SK-N-SH (cell line): ENCODE measurements around the gene ANO4. TPM values are rescaled to one million over a fixed set of nuclear protein-coding genes. Genes with fewer than 3 reads are reported as not detected.

Experiments
- CTCF ChIA-PET: fragments of 300-600, 350-600 bp; formaldehyde crosslinking; extraction: SDS; loops from one replicate; lab custom pipeline; 2021; lab: Yijun Ruan, JAX
- POLR2A ChIA-PET: fragments of 350-600 bp; sonication (Branson Sonifier 250); formaldehyde crosslinking; extraction: SDS; loops from one replicate; lab custom pipeline; 2020; ENCODE audit warnings: antibody characterized with exemption, inconsistent platforms; lab: Yijun Ruan, JAX
- DNase-seq: peaks from one replicate; pipeline ENCODE4 v3.0.0; 2012
- H2AFZ ChIP-seq: fragments of 200-600 bp; sonication (generic); 2 replicates; pipeline ENCODE4 v1.8.1; 2016; ENCODE audit warnings: antibody characterized with exemption, mild to moderate bottlenecking, low read depth
- H3F3A ChIP-seq: fragments of 200-600 bp; sonication (generic); replicated peaks from 2 replicates; pipeline ENCODE3; 2016; ENCODE audit warnings: antibody characterized with exemption, mild to moderate bottlenecking; ENCODE audit not compliant: insufficient read depth
- H3K27ac ChIP-seq, 2 experiments: fragments of 200-500 bp in 1 of 2; fragments of 200-600 bp in 1 of 2; sonication (Bioruptor generic) in 1 of 2; sonication (generic), shearing (Covaris generic) in 1 of 2; 2 replicates each; pipeline versions ENCODE4 v1.5.1 to v1.6.1; 2014 to 2016; ENCODE audit warnings: low read depth in 2 of 2, inconsistent platforms in 1 of 2, low read length in 1 of 2, mild to moderate bottlenecking in 1 of 2, mixed read lengths in 1 of 2
- H3K27me3 ChIP-seq: fragments of 200-600 bp; sonication (generic), shearing (Covaris generic); 2 replicates; pipeline ENCODE4 v1.6.1; 2016; ENCODE audit warnings: mixed run types; ENCODE audit not compliant: insufficient read depth
- H3K36me3 ChIP-seq, 2 experiments: fragments of 200-500 bp in 1 of 2; fragments of 200-600 bp in 1 of 2; sonication (Bioruptor generic) in 1 of 2; sonication (generic) in 1 of 2; replicated peaks in 1 of 2; 2 replicates each; pipeline versions ENCODE3 to v1.5.1; 2014 to 2016; ENCODE audit warnings: low read length in 1 of 2, mild to moderate bottlenecking in 1 of 2; ENCODE audit not compliant: insufficient read depth in 2 of 2, control insufficient read depth in 1 of 2
- H3K4me1 ChIP-seq, 2 experiments: fragments of 200-500 bp in 1 of 2; fragments of 200-600 bp in 1 of 2; sonication (Bioruptor generic) in 1 of 2; sonication (generic), shearing (Covaris generic) in 1 of 2; 2 replicates each; pipeline versions ENCODE4 v1.5.1 to v1.6.1; 2014 to 2016; ENCODE audit warnings: low read depth in 1 of 2, low read length in 1 of 2, mixed run types in 1 of 2; ENCODE audit not compliant: insufficient read depth in 2 of 2, control insufficient read depth in 1 of 2
- H3K4me2 ChIP-seq: fragments of 200-600 bp; sonication (generic), shearing (Covaris generic); 2 replicates; pipeline ENCODE4 v1.6.1; 2017; ENCODE audit warnings: mixed run types
- H3K4me3 ChIP-seq, 2 experiments: fragments of 200-500 bp in 1 of 2; fragments of 200-600 bp in 1 of 2; sonication (Bioruptor generic) in 1 of 2; sonication (generic), shearing (Covaris generic) in 1 of 2; 2 replicates each; pipeline versions ENCODE4 v1.5.1 to v1.8.1; 2014 to 2016; ENCODE audit warnings: low read depth in 2 of 2, inconsistent platforms in 1 of 2, low read length in 1 of 2, mild to moderate bottlenecking in 1 of 2, mixed read lengths in 1 of 2, moderate library complexity in 1 of 2
- H3K79me2 ChIP-seq: fragments of 200-600 bp; sonication (generic); 2 replicates; pipeline ENCODE4 v1.8.1; 2017; ENCODE audit warnings: mild to moderate bottlenecking; ENCODE audit not compliant: insufficient read depth
- H3K9ac ChIP-seq: fragments of 200-600 bp; sonication (generic); 2 replicates; pipeline ENCODE4 v1.6.1; 2017; ENCODE audit warnings: mixed run types
- H3K9me2 ChIP-seq: fragments of 200-600 bp; sonication (generic); 2 replicates; pipeline ENCODE4 v1.6.1; 2017; ENCODE audit warnings: mixed run types
- H3K9me3 ChIP-seq: fragments of 200-600 bp; sonication (generic); 2 replicates; pipeline ENCODE4 v1.6.1; 2017; ENCODE audit warnings: mixed run types, mild to moderate bottlenecking, moderate library complexity
- H4K20me1 ChIP-seq: fragments of 200-600 bp; sonication (generic); 2 replicates; pipeline ENCODE4 v1.6.1; 2017; ENCODE audit warnings: mild to moderate bottlenecking, mixed run types; ENCODE audit not compliant: insufficient read depth
- CHD2 ChIP-seq: fragments of 150-350 bp; IDR thresholded peaks from 2 replicates; pipeline ENCODE4 v1.6.1; 2018; ENCODE audit warnings: low read length; ENCODE audit not compliant: partially characterized antibody
- EP300 ChIP-seq, 2 experiments: IDR thresholded peaks; 2 replicates each; pipeline versions ENCODE4 v1.4.0 to v1.6.1; 2012; ENCODE audit warnings: borderline replicate concordance in 1 of 2, low read depth in 1 of 2, low read length in 1 of 2
- FOXJ3 ChIP-seq: sonication (generic); formaldehyde crosslinking; IDR thresholded peaks from 2 replicates; pipeline ENCODE4 v1.5.1; 2020; ENCODE audit warnings: mild to moderate bottlenecking, missing genetic modification reagents
- FOXM1 ChIP-seq: IDR thresholded peaks from 2 replicates; pipeline ENCODE4 v1.4.0; 2012; ENCODE audit warnings: low read depth, mild to moderate bottlenecking
- JUND ChIP-seq: IDR thresholded peaks from 2 replicates; pipeline ENCODE4 v1.4.0; 2012
- NRF1 ChIP-seq: IDR thresholded peaks from 2 replicates; pipeline ENCODE4 v1.6.1; 2012; ENCODE audit warnings: low read depth, mild to moderate bottlenecking, low read length
- POLR2AphosphoS5 ChIP-seq: IDR thresholded peaks from 2 replicates; pipeline ENCODE4 v1.6.1; 2012; ENCODE audit warnings: low read depth, low read length
- RAD21 ChIP-seq: IDR thresholded peaks from 2 replicates; pipeline ENCODE4 v1.6.1; 2012; ENCODE audit warnings: mild to moderate bottlenecking, low read length
- RCOR1 ChIP-seq: fragments of 150-350 bp; IDR thresholded peaks from 2 replicates; pipeline ENCODE4 v1.6.1; 2017; ENCODE audit warnings: antibody characterized with exemption, low read length
- RFX5 ChIP-seq: IDR thresholded peaks from 2 replicates; pipeline ENCODE4 v1.6.1; 2012; ENCODE audit warnings: mild to moderate bottlenecking, improper control_type of control experiment, low read length
- SMC3 ChIP-seq: IDR thresholded peaks from 2 replicates; pipeline ENCODE4 v1.6.1; 2012; ENCODE audit warnings: low read depth, low read length, improper control_type of control experiment
- TCF12 ChIP-seq: IDR thresholded peaks from 2 replicates; pipeline ENCODE4 v1.4.0; 2012
- TEAD4 ChIP-seq: IDR thresholded peaks from 2 replicates; pipeline ENCODE4 v1.4.0; 2012; ENCODE audit warnings: mild to moderate bottlenecking, borderline replicate concordance; ENCODE audit not compliant: insufficient read depth
- YY1 ChIP-seq: IDR thresholded peaks from 2 replicates; pipeline ENCODE4 v1.4.0; 2012; ENCODE audit warnings: low read depth, mild to moderate bottlenecking
- WGBS: methylation state at CpG from one replicate; pipeline ENCODE4 v1.1.6; 2017; ENCODE audit warnings: low lambda C conversion rate; 5-methylcytosine and 5-hydroxymethylcytosine counted together
- polyA plus RNA-seq, 3 experiments: library from polyadenylated mRNA; depleted of rRNA; stranded (reverse); fragments of >200 nt; gene quantifications; 2 replicates each; pipeline ENCODE4 v1.2.3, GENCODE V29; 2012
- TF ChIP-seq, protein P1 (sequence below): IDR thresholded peaks from 2 replicates; pipeline ENCODE4 v1.6.1; 2012; ENCODE audit warnings: mild to moderate bottlenecking, low read depth, low read length, moderate library complexity
- TF ChIP-seq, protein P2 (sequence below): IDR thresholded peaks from 2 replicates; pipeline ENCODE4 v1.4.0; 2012; ENCODE audit warnings: low read depth, borderline replicate concordance
- TF ChIP-seq, protein P3 (sequence below): fragments of 150-350 bp; IDR thresholded peaks from 2 replicates; pipeline ENCODE4 v1.6.1; 2016; ENCODE audit warnings: mild to moderate bottlenecking, low read depth, low read length
- TF ChIP-seq, protein P4 (sequence below): fragments of 150-350 bp; IDR thresholded peaks from 2 replicates; pipeline ENCODE4 v1.6.1; 2017; ENCODE audit warnings: antibody characterized with exemption, low read length, low read depth, borderline replicate concordance
- TF ChIP-seq, protein P5 (sequence below): IDR thresholded peaks from 2 replicates; pipeline ENCODE4 v1.4.0; 2012; ENCODE audit warnings: low read depth

ANO4 gene
- polyA plus RNA-seq, 1 of the 3 experiments (the other 2 are of a cell fraction), result 9.4 TPM

DNA sequence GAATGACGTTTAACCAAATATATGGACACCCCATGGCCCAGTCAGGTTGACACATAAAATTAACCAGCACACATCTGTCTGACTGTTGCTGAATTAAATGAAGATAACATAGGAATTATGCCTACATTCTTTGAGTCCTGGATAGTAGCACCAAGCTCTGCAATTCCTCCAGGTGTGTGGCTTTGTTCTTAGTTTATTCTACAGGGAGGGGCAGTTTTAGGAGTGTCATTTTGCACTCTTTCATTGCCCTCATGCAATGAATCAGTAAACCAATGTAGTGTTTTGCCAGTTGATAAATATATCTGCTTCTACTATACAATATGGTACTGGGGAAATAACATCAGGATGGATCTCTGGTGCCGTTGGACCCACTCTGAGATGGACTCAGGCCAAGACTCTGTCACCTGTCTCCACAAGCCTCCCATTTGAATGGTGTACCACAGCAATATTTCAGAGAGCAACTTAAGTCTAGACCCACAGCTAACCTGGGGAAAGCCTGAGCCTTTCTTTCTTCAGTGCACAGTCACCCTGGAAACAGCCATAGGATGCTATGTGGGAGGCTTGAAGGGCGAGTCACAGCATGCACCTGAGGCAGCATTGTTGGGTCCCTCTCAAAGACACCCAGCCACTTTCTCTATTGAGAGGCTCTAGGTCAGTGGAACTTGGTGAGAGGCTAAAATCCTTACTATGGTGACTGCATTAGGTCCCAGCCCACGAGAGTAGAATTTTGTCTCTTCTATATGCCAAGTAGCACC is 73.2 kb downstream of the ANO4 start:
- Histone ChIP-seq H3K9ac (no peak overlapping the region), H2AFZ (no peak overlapping the region), H3F3A (no peaks in the 10 kb centered on the region), H3K79me2 (no peaks in the 10 kb centered on the region; the same call in 1 of the 2 replicates), H3K4me1 (no peaks in the 10 kb centered on the region), H3K9me3 (no peaks in the 10 kb centered on the region), H3K36me3 (no peaks in the 10 kb centered on the region), H3K9me2 (no peaks in the 10 kb centered on the region), H3K4me2 (no peak overlapping the region), H3K27ac (no peak overlapping the region), H3K27me3 (no peaks in the 10 kb centered on the region)
- ChIA-PET POLR2A (no interaction called here), CTCF (no interaction called here)
- 20% methylated on average over 4 of the region's 4 CpGs for WGBS
- no peak for DNase-seq
- TF ChIP-seq, protein P1, sequence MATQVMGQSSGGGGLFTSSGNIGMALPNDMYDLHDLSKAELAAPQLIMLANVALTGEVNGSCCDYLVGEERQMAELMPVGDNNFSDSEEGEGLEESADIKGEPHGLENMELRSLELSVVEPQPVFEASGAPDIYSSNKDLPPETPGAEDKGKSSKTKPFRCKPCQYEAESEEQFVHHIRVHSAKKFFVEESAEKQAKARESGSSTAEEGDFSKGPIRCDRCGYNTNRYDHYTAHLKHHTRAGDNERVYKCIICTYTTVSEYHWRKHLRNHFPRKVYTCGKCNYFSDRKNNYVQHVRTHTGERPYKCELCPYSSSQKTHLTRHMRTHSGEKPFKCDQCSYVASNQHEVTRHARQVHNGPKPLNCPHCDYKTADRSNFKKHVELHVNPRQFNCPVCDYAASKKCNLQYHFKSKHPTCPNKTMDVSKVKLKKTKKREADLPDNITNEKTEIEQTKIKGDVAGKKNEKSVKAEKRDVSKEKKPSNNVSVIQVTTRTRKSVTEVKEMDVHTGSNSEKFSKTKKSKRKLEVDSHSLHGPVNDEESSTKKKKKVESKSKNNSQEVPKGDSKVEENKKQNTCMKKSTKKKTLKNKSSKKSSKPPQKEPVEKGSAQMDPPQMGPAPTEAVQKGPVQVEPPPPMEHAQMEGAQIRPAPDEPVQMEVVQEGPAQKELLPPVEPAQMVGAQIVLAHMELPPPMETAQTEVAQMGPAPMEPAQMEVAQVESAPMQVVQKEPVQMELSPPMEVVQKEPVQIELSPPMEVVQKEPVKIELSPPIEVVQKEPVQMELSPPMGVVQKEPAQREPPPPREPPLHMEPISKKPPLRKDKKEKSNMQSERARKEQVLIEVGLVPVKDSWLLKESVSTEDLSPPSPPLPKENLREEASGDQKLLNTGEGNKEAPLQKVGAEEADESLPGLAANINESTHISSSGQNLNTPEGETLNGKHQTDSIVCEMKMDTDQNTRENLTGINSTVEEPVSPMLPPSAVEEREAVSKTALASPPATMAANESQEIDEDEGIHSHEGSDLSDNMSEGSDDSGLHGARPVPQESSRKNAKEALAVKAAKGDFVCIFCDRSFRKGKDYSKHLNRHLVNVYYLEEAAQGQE, result no peak
- TF ChIP-seq NRF1 (no peak), RAD21 (no peak), EP300 (IDR thresholded peaks at IDR 0.05; ENCODE audit: borderline replicate concordance in 1 of 2, low read depth in 1 of 2, low read length in 1 of 2) (no peak), YY1 (no peak), RCOR1 (no peak), JUND (no peak), CHD2 (no peak), TEAD4 (no peak), RFX5 (no peak), TCF12 (no peak), FOXJ3 (CRISPR knock-in tag) (no peak), SMC3 (no peak), POLR2AphosphoS5 (no peak), FOXM1 (no peak)
- TF ChIP-seq, protein P2, sequence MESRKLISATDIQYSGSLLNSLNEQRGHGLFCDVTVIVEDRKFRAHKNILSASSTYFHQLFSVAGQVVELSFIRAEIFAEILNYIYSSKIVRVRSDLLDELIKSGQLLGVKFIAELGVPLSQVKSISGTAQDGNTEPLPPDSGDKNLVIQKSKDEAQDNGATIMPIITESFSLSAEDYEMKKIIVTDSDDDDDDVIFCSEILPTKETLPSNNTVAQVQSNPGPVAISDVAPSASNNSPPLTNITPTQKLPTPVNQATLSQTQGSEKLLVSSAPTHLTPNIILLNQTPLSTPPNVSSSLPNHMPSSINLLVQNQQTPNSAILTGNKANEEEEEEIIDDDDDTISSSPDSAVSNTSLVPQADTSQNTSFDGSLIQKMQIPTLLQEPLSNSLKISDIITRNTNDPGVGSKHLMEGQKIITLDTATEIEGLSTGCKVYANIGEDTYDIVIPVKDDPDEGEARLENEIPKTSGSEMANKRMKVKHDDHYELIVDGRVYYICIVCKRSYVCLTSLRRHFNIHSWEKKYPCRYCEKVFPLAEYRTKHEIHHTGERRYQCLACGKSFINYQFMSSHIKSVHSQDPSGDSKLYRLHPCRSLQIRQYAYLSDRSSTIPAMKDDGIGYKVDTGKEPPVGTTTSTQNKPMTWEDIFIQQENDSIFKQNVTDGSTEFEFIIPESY, result no peak
- TF ChIP-seq, protein P3, sequence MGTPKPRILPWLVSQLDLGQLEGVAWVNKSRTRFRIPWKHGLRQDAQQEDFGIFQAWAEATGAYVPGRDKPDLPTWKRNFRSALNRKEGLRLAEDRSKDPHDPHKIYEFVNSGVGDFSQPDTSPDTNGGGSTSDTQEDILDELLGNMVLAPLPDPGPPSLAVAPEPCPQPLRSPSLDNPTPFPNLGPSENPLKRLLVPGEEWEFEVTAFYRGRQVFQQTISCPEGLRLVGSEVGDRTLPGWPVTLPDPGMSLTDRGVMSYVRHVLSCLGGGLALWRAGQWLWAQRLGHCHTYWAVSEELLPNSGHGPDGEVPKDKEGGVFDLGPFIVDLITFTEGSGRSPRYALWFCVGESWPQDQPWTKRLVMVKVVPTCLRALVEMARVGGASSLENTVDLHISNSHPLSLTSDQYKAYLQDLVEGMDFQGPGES, result no peak
- TF ChIP-seq, protein P4, sequence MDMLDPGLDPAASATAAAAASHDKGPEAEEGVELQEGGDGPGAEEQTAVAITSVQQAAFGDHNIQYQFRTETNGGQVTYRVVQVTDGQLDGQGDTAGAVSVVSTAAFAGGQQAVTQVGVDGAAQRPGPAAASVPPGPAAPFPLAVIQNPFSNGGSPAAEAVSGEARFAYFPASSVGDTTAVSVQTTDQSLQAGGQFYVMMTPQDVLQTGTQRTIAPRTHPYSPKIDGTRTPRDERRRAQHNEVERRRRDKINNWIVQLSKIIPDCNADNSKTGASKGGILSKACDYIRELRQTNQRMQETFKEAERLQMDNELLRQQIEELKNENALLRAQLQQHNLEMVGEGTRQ, result no peak
- TF ChIP-seq, protein P5, sequence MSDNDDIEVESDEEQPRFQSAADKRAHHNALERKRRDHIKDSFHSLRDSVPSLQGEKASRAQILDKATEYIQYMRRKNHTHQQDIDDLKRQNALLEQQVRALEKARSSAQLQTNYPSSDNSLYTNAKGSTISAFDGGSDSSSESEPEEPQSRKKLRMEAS, result no peak
- TF ChIP-seq, all 33 proteins: peak for 0
- Histone ChIP-seq H4K20me1 (no peaks in the 10 kb centered on the region), H3K4me3 (no peak overlapping the region)
